ENCODE data around the gene HTATSF1. TPM values are rescaled to one million over a fixed set of nuclear protein-coding genes. Genes with fewer than 3 reads are reported as not detected.

Gene HTATSF1
- total and polyA plus RNA-seq, 10 of the 15 experiments (the other 5 are each of a cell fraction or from before 2014, with no cell fraction given) = 1.9 to 59.8 (median 28.3) TPM

DNA sequence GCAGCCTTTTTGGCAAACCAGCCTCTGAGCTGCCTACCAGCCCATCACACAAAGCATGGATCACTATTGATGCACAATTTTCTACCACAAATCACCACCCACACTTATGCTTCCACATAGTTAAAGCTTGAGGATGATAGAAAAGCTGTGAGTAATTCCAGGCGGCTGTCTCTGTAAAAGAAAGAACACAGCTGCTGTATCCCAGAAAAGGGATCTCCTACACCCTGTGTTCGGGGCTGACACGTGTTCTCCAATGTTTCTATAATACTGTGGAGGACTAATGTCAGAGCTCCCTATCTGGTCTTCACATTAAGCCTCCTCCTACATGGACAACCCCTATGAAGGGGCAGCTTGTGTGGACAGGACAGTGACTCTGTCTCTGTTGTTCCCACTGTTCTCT, 22.2 kb upstream of the HTATSF1 start:
- Histone ChIP-seq H3K4me1 (ENCODE audit: control insufficient read depth, insufficient read depth, low read length) (no peaks in the 10 kb centered on the region), H3K79me2 (ENCODE audit: control insufficient read depth, insufficient read depth, low read length) (no peaks in the 10 kb centered on the region), H3K9me3 (replicated peaks; ENCODE audit: control insufficient read depth, insufficient read depth, low read length) (no peaks in the 10 kb centered on the region), H2AFZ (ENCODE audit: control insufficient read depth, low read depth, low read length) (no peak overlapping the region), H3K36me3 (ENCODE audit: control insufficient read depth in 2 of 2, insufficient read depth in 2 of 2, low read length in 1 of 2) (no peaks in the 10 kb centered on the region), H3K9ac (ENCODE audit: control insufficient read depth, insufficient read depth, low read length) (no peak overlapping the region), H3K27me3 (replicated peaks in 1 of 2; ENCODE audit: control insufficient read depth in 2 of 2, insufficient read depth in 2 of 2, low read length in 1 of 2) (no peaks in the 10 kb centered on the region; a peak in 1 of 4 replicates), H3K27ac (ENCODE audit: control insufficient read depth, insufficient read depth) (no peak overlapping the region), H4K20me1 (ENCODE audit: control insufficient read depth, insufficient read depth) (no peaks in the 10 kb centered on the region), H3K4me2 (ENCODE audit: control insufficient read depth, insufficient read depth) (no peak overlapping the region), H3K4me3 (no peak overlapping the region)
- ChIA-PET SMC1A (ENCODE audit: uncharacterized antibody, unreplicated experiment) (no interaction called here), POLR2A (no interaction called here), CTCF (interaction anchor here (1.2 kb wide), 1 partner anchor 11 kb away, joined by 3 read pairs; no protein-coding TSS in a partner anchor), RAD21 (ENCODE audit: unreplicated experiment) (no interaction called here)
- TF ChIP-seq TBL1XR1 (IDR thresholded peaks at IDR 0.05; ENCODE audit: low read depth, low read length) (no peak), SMAD5 (IDR thresholded peaks at IDR 0.05; ENCODE audit: low read depth) (no peak), DPF2 (IDR thresholded peaks at IDR 0.05) (no peak), BMI1 (IDR thresholded peaks at IDR 0.05; ENCODE audit: borderline replicate concordance) (no peak), YY1 (IDR thresholded peaks at IDR 0.05; ENCODE audit: low read depth, low read length) (no peak), HCFC1 (IDR thresholded peaks at IDR 0.05; ENCODE audit: low read length) (no peak), PAX5 (IDR thresholded peaks at IDR 0.05; ENCODE audit: borderline replicate concordance, low read depth, low read length) (no peak), NR2C2 (IDR thresholded peaks at IDR 0.05; ENCODE audit: borderline replicate concordance, control insufficient read depth, insufficient read length, low read depth) (no peak), ATF7 (IDR thresholded peaks at IDR 0.05; ENCODE audit: low read depth) (no peak), CHD1 (IDR thresholded peaks at IDR 0.05; ENCODE audit: low read depth, low read length) (no peak), ZNF217 (IDR thresholded peaks at IDR 0.05) (no peak)
- intact Hi-C loops (cut with micrococcal nuclease; ENCODE audit: unreplicated experiment) (no loop called here), in situ Hi-C loops (cut with MboI) (no loop called here)
- WGBS (ENCODE audit: insufficient coverage, insufficient replicate concordance, low lambda C conversion rate, missing lambda C conversion rate) = 24% methylated on average over 3 of the region's 3 CpGs
- ATAC-seq (no peak), DNase-seq (ENCODE audit: low read depth, low spot score) (no peak), FAIRE-seq (no peak)
- BruUV-seq (replicated peaks) = no TSS peak

DNA sequence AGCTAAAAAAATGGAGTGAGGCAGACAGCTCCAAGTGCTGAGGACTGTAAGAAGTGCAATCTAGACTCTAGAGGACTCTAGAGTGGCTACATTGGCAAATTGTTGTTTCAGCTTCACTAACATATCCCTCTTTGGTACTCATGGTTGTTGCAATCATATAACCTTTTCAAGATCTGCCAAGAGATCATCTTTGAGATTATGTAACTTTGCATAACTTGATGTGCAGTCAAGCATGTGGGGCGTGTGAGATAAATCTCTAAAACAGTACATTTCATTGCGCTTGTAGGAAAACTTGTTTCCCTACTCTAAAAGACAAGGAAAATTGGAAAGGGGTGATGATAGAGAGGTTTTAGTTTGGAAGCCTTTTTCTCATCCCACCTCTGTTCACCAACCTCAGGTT, 20.9 kb upstream of the HTATSF1 start:
- FAIRE-seq (no peak), ATAC-seq (no peak), DNase-seq (ENCODE audit: low read depth, low spot score) (no peak)
- Histone ChIP-seq H2AFZ (ENCODE audit: control insufficient read depth, low read depth, low read length) (no peak overlapping the region), H3K27me3 (replicated peaks in 1 of 2; ENCODE audit: control insufficient read depth in 2 of 2, insufficient read depth in 2 of 2, low read length in 1 of 2) (no peaks in the 10 kb centered on the region; a peak in 1 of 4 replicates), H3K9ac (ENCODE audit: control insufficient read depth, insufficient read depth, low read length) (no peak overlapping the region), H3K4me1 (ENCODE audit: control insufficient read depth, insufficient read depth, low read length) (no peaks in the 10 kb centered on the region), H3K27ac (ENCODE audit: control insufficient read depth, insufficient read depth) (no peak overlapping the region), H3K4me3 (no peak overlapping the region), H3K4me2 (ENCODE audit: control insufficient read depth, insufficient read depth) (no peak overlapping the region), H3K9me3 (replicated peaks; ENCODE audit: control insufficient read depth, insufficient read depth, low read length) (no peaks in the 10 kb centered on the region), H3K36me3 (ENCODE audit: control insufficient read depth in 2 of 2, insufficient read depth in 2 of 2, low read length in 1 of 2) (no peaks in the 10 kb centered on the region), H3K79me2 (ENCODE audit: control insufficient read depth, insufficient read depth, low read length) (no peaks in the 10 kb centered on the region), H4K20me1 (ENCODE audit: control insufficient read depth, insufficient read depth) (no peaks in the 10 kb centered on the region)
- TF ChIP-seq DPF2 (IDR thresholded peaks at IDR 0.05) = no peak
- in situ Hi-C loops (cut with MboI) (no loop called here), intact Hi-C loops (cut with micrococcal nuclease; ENCODE audit: unreplicated experiment) (no loop called here)
- BruUV-seq (replicated peaks) = no TSS peak
- ChIA-PET POLR2A (no interaction called here), RAD21 (ENCODE audit: unreplicated experiment) (interaction anchor here (1.1 kb wide), 1 partner anchor 9 kb away, joined by 3 read pairs; no protein-coding TSS in a partner anchor), CTCF (no interaction called here), SMC1A (ENCODE audit: uncharacterized antibody, unreplicated experiment) (no interaction called here)
- 49% methylated on average over 2 of the region's 2 CpGs for WGBS (ENCODE audit: insufficient coverage, insufficient replicate concordance, low lambda C conversion rate, missing lambda C conversion rate)

Measured in GM12878 (cell line).